ENCODE data around the gene FZD10. TPM values are rescaled to one million over a fixed set of nuclear protein-coding genes. Genes with fewer than 3 reads are reported as not detected.

Gene FZD10
- total and polyA plus RNA-seq, 8 donors: 0.12 to 3.2 (median 0.72) TPM; not detected in 3

GRCh38 chr12:130132831-130133511, 29.3 kb upstream of the FZD10 start:
- no peak overlapping the region for H3K4me3 ChIP-seq
- WGBS, 5 donors: 41 to 61% (median 53%) methylated on average over 14 of the region's 14 CpGs
- intact Hi-C loops (cut with DNase I; ENCODE audit: low total_unique reads): no loop called here
- peaks cover 0 to 15% (median 13%) of the 10 kb centered on the region in 4 donors for H3K9me3 ChIP-seq
- H3K27ac ChIP-seq: no peak overlapping the region
- no peak for TF ChIP-seq POLR2A (IDR thresholded peaks at IDR 0.05)
- no peak for TF ChIP-seq EP300 (IDR thresholded peaks at IDR 0.05)
- TF ChIP-seq CTCF (IDR thresholded peaks at IDR 0.05): no peak
- no peak for TF ChIP-seq POLR2AphosphoS5 (IDR thresholded peaks at IDR 0.05)
- no peak for DNase-seq
- no peaks in the 10 kb centered on the region for H3K4me1 ChIP-seq
- no peaks in the 10 kb centered on the region for H3K36me3 ChIP-seq
- H3K27me3 ChIP-seq: peaks cover 0 to 47% (median 4%) of the 10 kb centered on the region in 3 donors

- DNase-seq: no peak
- peaks cover 0 to 11% (median 6%) of the 10 kb centered on the region in 4 donors for H3K9me3 ChIP-seq
- intact Hi-C loops (cut with DNase I; ENCODE audit: low total_unique reads): no loop called here
- WGBS, 5 donors: 63 to 71% (median 69%) methylated on average over 22 to 26 of the region's 26 CpGs
- H3K4me3 ChIP-seq: no peak overlapping the region
- peaks cover 0 to 57% (median 4%) of the 10 kb centered on the region in 3 donors for H3K27me3 ChIP-seq
- no peak overlapping the region for H3K27ac ChIP-seq
- TF ChIP-seq EP300 (IDR thresholded peaks at IDR 0.05) (no peak), CTCF (IDR thresholded peaks at IDR 0.05) (no peak)
- no peaks in the 10 kb centered on the region for H3K4me1 ChIP-seq
- no peaks in the 10 kb centered on the region for H3K36me3 ChIP-seq
Observed at GRCh38 chr12:130133851-130134562, 28.3 kb upstream of the FZD10 start.

- no peaks in the 10 kb centered on the region for H3K4me1 ChIP-seq
- WGBS, 5 donors: 75 to 93% (median 79%) methylated on average over 7 to 8 of the region's 8 CpGs
- peaks cover 0 to 62% (median 4%) of the 10 kb centered on the region in 3 donors for H3K27me3 ChIP-seq
- no peak overlapping the region for H3K4me3 ChIP-seq
- H3K9me3 ChIP-seq: peaks cover 0 to 6% (median under 1%) of the 10 kb centered on the region in 4 donors
- TF ChIP-seq POLR2AphosphoS5 (IDR thresholded peaks at IDR 0.05) (no peak), EP300 (IDR thresholded peaks at IDR 0.05) (no peak), CTCF (IDR thresholded peaks at IDR 0.05) (no peak), POLR2A (IDR thresholded peaks at IDR 0.05) (no peak)
- H3K27ac ChIP-seq: no peak overlapping the region
- DNase-seq: no peak
- H3K36me3 ChIP-seq: no peaks in the 10 kb centered on the region
- intact Hi-C loops (cut with DNase I; ENCODE audit: low total_unique reads): no loop called here
Observed at GRCh38 chr12:130134563-130134915, 27.7 kb upstream of the FZD10 start.

GRCh38 chr12:130136509-130137039, 25.7 kb upstream of the FZD10 start:
- intact Hi-C loops (cut with DNase I; ENCODE audit: low total_unique reads): no loop called here
- 60 to 78% (median 62%) methylated on average over 11 of the region's 11 CpGs for WGBS, 5 donors
- Histone ChIP-seq H3K27me3 (peaks cover 0 to 55% (median 4%) of the 10 kb centered on the region in 3 donors), H3K27ac (no peak overlapping the region), H3K4me3 (no peak overlapping the region), H3K36me3 (no peaks in the 10 kb centered on the region), H3K4me1 (no peaks in the 10 kb centered on the region), H3K9me3 (no peaks in the 10 kb centered on the region)
- TF ChIP-seq CTCF (IDR thresholded peaks at IDR 0.05): no peak
- TF ChIP-seq EP300 (IDR thresholded peaks at IDR 0.05): no peak
- no peak for TF ChIP-seq POLR2AphosphoS5 (IDR thresholded peaks at IDR 0.05)
- DNase-seq: no peak
